Measurements from ENCODE around the gene LY6G5C.
"Not testable (repeated sequence)": the region's sequence is repeated elsewhere in the genome, so short reads cannot be mapped to it uniquely, and the experiment has no call there.

Gene LY6G5C

DNA sequence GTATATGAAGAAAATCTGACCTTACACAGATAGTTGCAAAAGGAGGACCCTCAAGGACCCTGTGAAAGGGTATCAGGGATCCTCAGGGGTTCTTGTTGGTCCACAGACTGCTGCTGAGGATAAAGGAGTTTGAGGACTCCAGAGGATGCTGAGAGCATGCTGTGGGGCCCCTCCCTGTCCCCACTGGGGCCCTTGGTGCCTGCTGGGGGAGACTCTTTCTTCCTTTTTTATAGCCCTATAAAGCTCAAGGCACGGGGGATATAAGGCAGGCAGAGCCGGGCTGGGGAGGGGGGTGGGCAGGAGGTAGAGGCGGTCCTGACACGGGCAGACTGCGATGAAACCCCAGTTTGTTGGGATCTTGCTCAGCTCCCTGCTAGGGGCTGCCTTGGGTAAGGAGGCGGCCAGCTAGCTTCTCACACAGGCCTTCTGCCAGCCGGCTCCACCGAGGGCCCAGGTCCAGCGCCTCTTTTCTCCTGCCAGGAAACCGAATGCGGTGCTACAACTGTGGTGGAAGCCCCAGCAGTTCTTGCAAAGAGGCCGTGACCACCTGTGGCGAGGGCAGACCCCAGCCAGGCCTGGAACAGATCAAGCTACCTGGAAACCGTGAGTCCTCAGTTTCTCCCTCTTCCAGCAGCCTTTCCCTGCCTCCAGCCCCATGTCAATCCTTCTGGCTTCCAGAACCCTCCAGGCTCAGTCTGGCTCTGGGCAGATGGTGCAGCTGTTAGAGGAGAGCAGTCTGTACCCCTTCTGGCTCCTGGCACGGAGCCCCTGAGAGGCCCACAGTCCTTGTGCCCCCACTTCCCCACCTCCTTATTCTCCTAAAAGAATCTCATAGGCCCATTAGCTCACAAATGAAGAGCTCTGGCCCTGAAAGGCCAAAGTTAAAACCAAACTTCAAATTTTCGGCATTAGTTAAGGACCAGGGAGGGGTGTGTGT, 34.4 kb upstream of the LY6G5C start, which contains the start of gene LY6G6D:
TSS of gene LY6G6D (plus strand) at position 327 of the 937 bp plus-strand sequence. CDS start at position 335, 8 bp downstream.
- no peak for DNase-seq (ENCODE audit: low read depth in 1 of 2, low spot score in 1 of 2)

- no peak for DNase-seq (ENCODE audit: low read depth in 1 of 2, low spot score in 1 of 2)
Observed at GRCh38 chr6:31713991-31714684, 33.3 kb upstream of the LY6G5C start.

DNA sequence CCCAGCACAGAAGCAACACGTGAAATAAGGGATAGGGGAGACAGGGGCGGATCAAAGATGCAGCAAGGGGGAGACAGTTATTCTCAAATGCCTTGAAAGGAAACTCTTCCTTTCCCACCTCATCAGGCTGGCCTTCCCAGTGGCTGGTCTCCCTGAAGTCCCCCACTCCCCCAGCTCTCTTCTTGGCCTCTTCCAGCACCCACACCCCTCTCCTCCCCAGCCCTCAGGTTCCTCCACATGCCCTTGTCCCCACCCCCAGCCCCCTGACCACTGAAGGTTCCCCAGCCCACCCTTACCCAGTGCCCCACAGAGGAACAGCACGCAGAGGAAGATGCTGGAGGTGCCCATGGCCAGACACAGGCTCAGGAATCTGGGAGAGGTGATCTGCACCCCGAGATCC, 32.6 kb upstream of the LY6G5C start:
- DNase-seq (ENCODE audit: low read depth in 1 of 2, low spot score in 1 of 2) = no peak

GRCh38 chr6:31712296-31712695, 31.4 kb upstream of the LY6G5C start:
- no peak for DNase-seq (ENCODE audit: low read depth in 1 of 2, low spot score in 1 of 2)

GRCh38 chr6:31711233-31711632, 30.4 kb upstream of the LY6G5C start:
- DNase-seq (ENCODE audit: low read depth in 1 of 2, low spot score in 1 of 2) = no peak

- DNase-seq (ENCODE audit: low read depth in 1 of 2, low spot score in 1 of 2) = no peak
Observed at GRCh38 chr6:31710523-31711219, 29.8 kb upstream of the LY6G5C start.

DNA sequence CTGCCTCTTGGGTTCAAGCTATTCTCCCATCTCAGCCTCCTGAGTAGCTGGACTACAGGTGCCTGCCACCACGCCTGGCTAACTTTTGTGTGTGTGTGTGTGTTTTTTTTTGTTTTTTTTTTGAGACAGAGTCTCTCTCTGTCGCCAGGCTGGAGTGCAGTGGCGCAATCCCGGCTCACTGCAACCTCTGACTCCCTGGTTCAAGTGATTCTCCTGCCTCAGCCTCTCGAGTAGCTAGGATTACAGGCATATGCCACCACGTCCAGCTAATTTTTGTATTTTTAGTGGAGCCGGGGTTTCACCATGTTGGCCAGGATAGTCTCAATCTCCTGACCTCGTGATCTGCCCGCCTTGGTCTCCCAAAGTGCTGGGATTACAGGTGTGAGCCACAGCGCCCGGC, 28.3 kb upstream of the LY6G5C start:
- not testable (repeated sequence) for DNase-seq (ENCODE audit: low read depth in 1 of 2, low spot score in 1 of 2)

DNA sequence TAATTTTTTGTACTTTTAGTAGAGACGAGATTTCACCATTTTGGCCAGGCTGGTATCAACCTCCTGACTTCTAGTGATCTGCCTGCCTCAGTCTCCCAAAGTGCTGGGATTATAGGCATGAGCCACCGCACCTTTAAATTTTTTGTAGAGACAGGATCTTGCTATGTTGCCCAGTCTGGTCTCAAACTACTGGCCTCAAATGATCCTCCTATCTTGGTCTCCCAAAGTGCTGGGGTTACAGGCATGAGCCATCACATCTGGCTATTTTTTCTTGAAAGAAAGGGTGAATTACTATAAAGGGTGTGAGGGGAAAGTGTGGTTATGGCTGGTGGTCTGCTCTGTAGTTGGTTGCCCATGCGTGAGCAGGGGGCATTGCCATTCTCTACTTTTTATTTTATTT, 27.4 kb upstream of the LY6G5C start:
- no peak for DNase-seq (ENCODE audit: low read depth in 1 of 2, low spot score in 1 of 2)

DNA sequence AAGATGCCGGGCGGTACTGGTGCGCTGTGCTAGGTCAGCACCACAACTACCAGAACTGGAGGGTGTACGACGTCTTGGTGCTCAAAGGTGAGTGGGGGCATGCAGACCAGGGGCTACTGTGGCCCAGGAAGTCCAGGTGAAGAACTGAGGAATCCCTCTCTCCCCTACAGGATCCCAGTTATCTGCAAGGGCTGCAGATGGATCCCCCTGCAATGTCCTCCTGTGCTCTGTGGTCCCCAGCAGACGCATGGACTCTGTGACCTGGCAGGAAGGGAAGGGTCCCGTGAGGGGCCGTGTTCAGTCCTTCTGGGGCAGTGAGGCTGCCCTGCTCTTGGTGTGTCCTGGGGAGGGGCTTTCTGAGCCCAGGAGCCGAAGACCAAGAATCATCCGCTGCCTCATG, 26.8 kb upstream of the LY6G5C start:
- no peak for DNase-seq (ENCODE audit: low read depth in 1 of 2, low spot score in 1 of 2)

DNA sequence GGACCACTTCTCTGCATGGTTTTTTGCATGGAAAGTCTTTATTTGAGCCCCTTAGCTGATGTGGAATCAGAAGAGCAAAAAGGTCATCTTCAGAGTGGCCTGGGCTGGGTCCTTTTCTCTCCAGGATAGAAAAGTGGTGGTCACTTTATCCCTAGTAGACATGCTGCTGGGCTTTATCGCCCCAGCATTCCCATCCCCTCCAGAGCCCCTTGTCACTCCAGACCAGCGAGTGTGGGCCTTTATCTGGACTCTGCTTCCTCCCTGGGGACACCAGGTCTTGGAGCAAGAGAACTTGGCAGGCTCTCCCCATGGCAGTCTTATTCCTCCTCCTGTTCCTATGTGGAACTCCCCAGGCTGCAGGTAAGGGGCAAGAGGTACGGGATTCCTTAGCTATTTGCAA, 25.7 kb upstream of the LY6G5C start, which contains the start of gene LY6G6F:
TSS of gene LY6G6F (plus strand) at position 268 of the 400 bp plus-strand sequence. CDS start at position 309, 41 bp downstream.
- no peak for DNase-seq (ENCODE audit: low read depth in 1 of 2, low spot score in 1 of 2)

DNA sequence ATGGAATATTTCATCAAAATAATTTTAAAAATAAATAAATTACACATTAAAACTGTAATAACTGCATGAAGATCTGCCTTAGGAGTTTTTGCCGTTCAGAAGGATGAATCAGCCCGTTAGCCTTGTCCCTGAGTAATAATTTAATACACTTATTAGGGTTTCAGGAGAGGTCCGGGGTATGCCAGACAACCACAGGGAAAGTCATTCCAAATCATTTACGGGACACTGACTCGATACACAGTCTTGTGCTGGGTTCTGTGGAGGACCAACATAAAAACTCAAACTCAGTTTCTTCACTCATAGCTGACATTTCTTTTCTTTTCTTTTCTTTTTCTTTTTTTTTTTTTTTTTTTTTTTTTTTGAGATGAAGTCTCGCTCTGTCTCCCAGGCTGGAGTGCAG, 25.1 kb upstream of the LY6G5C start:
- no peak for DNase-seq (ENCODE audit: low read depth in 1 of 2, low spot score in 1 of 2)

GRCh38 chr6:31702819-31703716, 22.2 kb upstream of the LY6G5C start, which contains the start of gene ABHD16A:
ABHD16A (minus strand) TSS chr6:31703324; CDS start chr6:31703281, 43 bp downstream.
- peak; percentile 95 for DNase-seq (ENCODE audit: low read depth in 1 of 2, low spot score in 1 of 2)

GRCh38 chr6:31702405-31702818, 21.5 kb upstream of the LY6G5C start:
- DNase-seq (ENCODE audit: low read depth in 1 of 2, low spot score in 1 of 2) = no peak

DNA sequence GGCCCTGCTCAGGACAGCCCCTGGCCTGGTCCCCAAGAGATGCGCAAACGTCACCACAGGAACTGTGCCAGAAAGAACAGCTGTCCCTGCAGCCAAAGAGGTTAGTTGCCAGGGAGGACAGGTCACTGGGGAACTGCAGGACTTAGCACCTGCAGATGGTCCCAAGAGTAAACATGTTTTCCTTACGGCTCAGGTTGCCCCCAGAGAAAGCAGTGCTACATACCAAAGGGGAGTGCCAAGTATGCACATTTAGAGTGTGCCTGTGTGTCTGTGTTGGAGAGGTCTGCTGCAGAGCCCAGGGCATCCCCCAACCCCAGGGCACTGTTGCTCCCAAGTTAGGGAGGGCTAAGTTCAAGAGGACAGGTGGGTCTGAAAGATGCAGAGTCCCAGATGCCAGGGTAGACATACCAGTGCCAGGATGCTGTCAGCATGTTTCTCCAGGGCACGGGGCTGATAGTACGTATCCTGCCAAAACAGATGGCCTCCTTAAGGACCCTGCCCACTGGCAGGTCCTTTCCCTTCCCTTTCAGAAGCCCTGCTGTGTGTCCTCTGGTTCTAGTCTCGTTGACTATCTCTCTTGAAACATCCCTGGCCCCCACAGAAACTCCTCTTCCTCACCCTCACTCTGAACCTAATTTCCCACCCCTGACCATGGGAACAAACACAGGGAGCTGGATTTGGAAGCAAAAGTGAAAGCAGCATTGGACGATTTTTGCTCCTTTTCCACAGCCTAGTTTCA, 21.0 kb upstream of the LY6G5C start:
- DNase-seq (ENCODE audit: low read depth in 1 of 2, low spot score in 1 of 2) = no peak

GRCh38 chr6:31700740-31701401, 20.0 kb upstream of the LY6G5C start:
- no peak for DNase-seq (ENCODE audit: low read depth in 1 of 2, low spot score in 1 of 2)

DNA sequence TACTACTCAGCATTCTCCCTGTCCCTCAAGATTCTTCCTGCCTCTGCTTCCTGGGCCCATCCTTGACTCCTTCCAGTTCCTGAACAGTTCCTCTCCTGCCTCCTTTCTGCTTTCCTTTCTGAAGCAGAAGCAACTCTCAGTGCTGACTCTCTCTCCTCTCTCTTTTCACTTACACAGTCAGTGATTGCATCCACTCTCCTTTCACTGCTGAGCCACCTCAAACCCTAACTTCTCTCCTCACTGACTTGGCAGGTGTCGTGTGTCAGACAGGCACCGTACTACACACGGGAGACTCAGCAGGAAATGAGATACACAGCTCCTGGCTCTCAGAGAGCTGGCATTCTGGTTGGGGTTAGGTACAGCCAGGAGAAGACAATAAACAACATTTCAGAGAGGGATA, 16.7 kb upstream of the LY6G5C start:
- no peak for DNase-seq (ENCODE audit: low read depth in 1 of 2, low spot score in 1 of 2)

DNA sequence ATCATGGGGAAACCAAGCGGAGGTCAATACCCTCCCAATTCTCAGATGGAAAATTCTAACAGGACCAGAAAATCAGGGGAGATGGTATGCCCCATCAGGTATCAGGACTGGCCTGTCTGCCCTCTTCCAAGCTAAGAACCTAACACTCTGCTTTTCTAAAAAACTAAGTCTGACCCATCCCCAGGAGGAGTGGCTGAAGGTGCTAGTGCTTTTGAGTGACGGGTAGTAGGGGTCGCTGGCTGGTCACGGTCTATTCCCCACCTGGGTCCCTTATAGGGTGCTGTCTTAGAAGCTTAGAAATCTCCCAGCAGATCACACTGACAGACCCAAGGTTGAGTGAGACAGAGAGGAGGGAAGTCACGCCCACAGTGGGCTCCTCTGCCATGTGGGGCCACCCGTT, 12.7 kb upstream of the LY6G5C start:
- DNase-seq (ENCODE audit: low read depth in 1 of 2, low spot score in 1 of 2) = no peak

DNA sequence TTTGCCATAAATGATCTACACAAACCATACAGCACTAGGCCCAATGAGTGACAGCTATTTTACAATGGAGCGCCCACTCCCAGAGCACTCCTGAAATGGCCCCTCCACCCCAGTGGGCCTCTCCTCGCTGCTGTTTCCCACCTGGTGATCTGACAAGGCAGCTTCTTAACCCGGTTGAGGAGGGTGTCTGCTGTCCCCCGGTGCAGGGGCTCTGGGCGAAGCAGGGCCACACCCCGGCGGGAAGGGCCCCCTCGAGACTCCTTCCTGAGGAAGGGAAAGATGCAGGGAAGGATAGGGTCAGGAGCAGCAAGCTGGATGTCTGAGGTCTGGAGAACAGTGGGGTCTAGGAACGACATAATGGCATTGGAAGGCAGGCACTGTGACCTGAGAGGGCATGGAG, 12.0 kb upstream of the LY6G5C start:
- DNase-seq (ENCODE audit: low read depth in 1 of 2, low spot score in 1 of 2) = no peak

DNA sequence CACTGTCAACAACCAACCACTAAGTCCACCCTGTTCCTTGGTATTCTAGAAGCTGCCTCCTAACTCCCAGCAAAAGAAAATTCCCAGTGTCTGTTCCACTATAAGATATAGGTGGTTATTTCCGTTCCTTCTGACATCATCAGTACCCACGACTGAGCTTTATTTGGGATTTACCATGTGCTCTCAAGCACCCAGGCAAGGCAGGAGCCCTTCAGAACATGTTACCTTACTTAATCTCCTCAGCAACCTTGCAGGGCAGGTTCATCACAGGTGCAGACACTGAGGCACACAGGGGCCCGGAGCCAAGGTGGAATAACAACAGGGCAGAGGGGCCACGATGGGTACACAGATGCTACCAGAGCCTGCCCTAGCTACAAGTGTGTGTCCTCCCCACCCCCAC, 11.5 kb upstream of the LY6G5C start:
- DNase-seq (ENCODE audit: low read depth in 1 of 2, low spot score in 1 of 2) = no peak

All from stimulated activated CD4-positive, alpha-beta T cell treated with anti-CD3 and anti-CD28 coated beads, Interleukin-15, amount 100 ng/mL, for 1 hour (primary cell).